Fibroblast of lung (primary cell): Measurements from ENCODE around the gene NYAP1. TPM values are rescaled to one million over a fixed set of nuclear protein-coding genes. Genes with fewer than 3 reads are reported as not detected.
A peak's percentile ranks its signal among the peaks of the same experiment; 100 is the strongest.
"Not testable (repeated sequence)": the region's sequence is repeated elsewhere in the genome, so short reads cannot be mapped to it uniquely, and the experiment has no call there.

Source experiments
- DNase-seq, 2 donors: peaks; one replicate each; pipeline versions ENCODE4 v3.0.0 to v3.0.0-alpha.2; 2010; ENCODE audit warnings: low read depth in 2 of 2
- H2AFZ ChIP-seq: 2 replicates; pipeline ENCODE4 v1.5.1; 2012; ENCODE audit warnings: low read length, control low read depth, inconsistent platforms
- H3K27ac ChIP-seq: 2 replicates; pipeline ENCODE4 v1.5.1; 2011; ENCODE audit warnings: low read length, control low read depth; ENCODE audit not compliant: insufficient read depth
- H3K27me3 ChIP-seq: 2 replicates; pipeline ENCODE4 v1.5.1; 2011; ENCODE audit warnings: mild to moderate bottlenecking, low read length; ENCODE audit not compliant: control insufficient read depth, insufficient read depth
- H3K36me3 ChIP-seq: 2 replicates; pipeline ENCODE4 v1.5.1; 2011; ENCODE audit warnings: low read length; ENCODE audit not compliant: control insufficient read depth, insufficient read depth
- H3K4me1 ChIP-seq: 2 replicates; pipeline ENCODE4 v1.5.1; 2011; ENCODE audit warnings: low read length; ENCODE audit not compliant: control insufficient read depth, insufficient read depth; ENCODE audit errors: extremely low read depth
- H3K4me2 ChIP-seq: 2 replicates; pipeline ENCODE4 v1.5.1; 2011; ENCODE audit warnings: low read length, control low read depth; ENCODE audit not compliant: insufficient read depth; ENCODE audit errors: extremely low read depth
- H3K4me3 ChIP-seq, 4 experiments: fragments of 200-600 bp in 1 of 4; sonication (generic) in 1 of 4; replicated peaks in 1 of 4; 2 replicates each; pipeline ENCODE4 v1.5.1; 2011 to 2016; ENCODE audit warnings: low read length in 4 of 4, low read depth in 3 of 4, mild to moderate bottlenecking in 3 of 4, control low read depth in 2 of 4, inconsistent platforms in 1 of 4, mixed read lengths in 1 of 4; ENCODE audit not compliant: insufficient read depth in 1 of 4; ENCODE audit errors: control extremely low read depth in 1 of 4
- H3K79me2 ChIP-seq: 2 replicates; pipeline ENCODE4 v1.5.1; 2012; ENCODE audit warnings: mild to moderate bottlenecking, low read length, inconsistent platforms; ENCODE audit not compliant: control insufficient read depth, insufficient read depth
- H3K9ac ChIP-seq: 2 replicates; pipeline ENCODE4 v1.5.1; 2011; ENCODE audit warnings: mild to moderate bottlenecking, low read length, control low read depth; ENCODE audit not compliant: insufficient read depth
- H3K9me3 ChIP-seq: 2 replicates; pipeline ENCODE4 v1.5.1; 2012; ENCODE audit warnings: low read depth, low read length; ENCODE audit not compliant: control insufficient read depth, insufficient read depth
- H4K20me1 ChIP-seq: 2 replicates; pipeline ENCODE4 v1.5.1; 2011; ENCODE audit warnings: low read length; ENCODE audit not compliant: control insufficient read depth, insufficient read depth; ENCODE audit errors: extremely low read depth
- CTCF ChIP-seq, 2 donors: IDR thresholded peaks in 1 of 2; conservative IDR thresholded peaks in 1 of 2; 1 replicate in 1 of 2; 2 replicates in 1 of 2; pipeline ENCODE4 v1.5.1; 2011 to 2012; ENCODE audit warnings: low read length in 2 of 2, control low read depth in 1 of 2, inconsistent platforms in 1 of 2, low read depth in 1 of 2, mild to moderate bottlenecking in 1 of 2
- EZH2 ChIP-seq: IDR thresholded peaks from 2 replicates; pipeline ENCODE4 v1.5.1; 2012; ENCODE audit warnings: low read length, control low read depth, mild to moderate bottlenecking; ENCODE audit errors: missing control alignments
- polyA plus RNA-seq, 2 donors: library from polyadenylated mRNA; depleted of rRNA in 1 of 2; stranded (reverse) in 1 of 2; unstranded in 1 of 2; fragments of >200 nt; gene quantifications; 2 replicates each; pipeline ENCODE4 v1.2.1, GENCODE V29; 2011 to 2012; ENCODE audit warnings: missing spikeins in 1 of 2
- total RNA-seq: library from RNA; depleted of rRNA; stranded (reverse); fragments of >200 nt; gene quantifications from 2 replicates; pipeline ENCODE4 v1.2.1, GENCODE V29; 2014

Gene NYAP1
- total and polyA plus RNA-seq, 2 donors (not counting 1 experiment from before 2014, with no cell fraction given), result 0.18 to 0.33 TPM

- Histone ChIP-seq H2AFZ (no peak overlapping the region), H3K27me3 (no peaks in the 10 kb centered on the region), H3K36me3 (no peaks in the 10 kb centered on the region), H3K79me2 (no peaks in the 10 kb centered on the region), H3K4me2 (peak overlapping the region; percentile 67), H3K9me3 (no peaks in the 10 kb centered on the region), H3K27ac (no peak overlapping the region), H3K9ac (no peak overlapping the region), H3K4me3 (peak overlapping the region; percentile 69 to 84 (median 73)), H4K20me1 (no peaks in the 10 kb centered on the region), H3K4me1 (peaks cover 7% of the 10 kb centered on the region)
- DNase-seq, result no peak
- TF ChIP-seq CTCF (conservative IDR thresholded peaks at IDR 0.05 in 1 of 2, IDR thresholded peaks at IDR 0.05 in 1 of 2; ENCODE audit: low read depth in 1 of 2, low read length in 2 of 2) (no peak), EZH2 (no peak)
These were observed 56.5 kb downstream of the NYAP1 start for GRCh38 chr7:100540073-100540723.

GRCh38 chr7:100541309-100541708, 57.6 kb downstream of the NYAP1 start:
- H3K9ac ChIP-seq, H3K27ac ChIP-seq, H3K4me2 ChIP-seq, H3K79me2 ChIP-seq, DNase-seq, H2AFZ ChIP-seq, H3K36me3 ChIP-seq, H3K9me3 ChIP-seq, H3K4me3 ChIP-seq, H3K27me3 ChIP-seq, H4K20me1 ChIP-seq: not testable (repeated sequence)
- H3K4me1 ChIP-seq, result peaks cover 17% of the 10 kb centered on the region

GRCh38 chr7:100543586-100543985, 59.9 kb downstream of the NYAP1 start:
- H3K79me2 ChIP-seq, result no peaks in the 10 kb centered on the region
- H3K36me3 ChIP-seq, result no peaks in the 10 kb centered on the region
- H3K27me3 ChIP-seq, result no peaks in the 10 kb centered on the region
- H2AFZ ChIP-seq, result no peak overlapping the region
- TF ChIP-seq EZH2 (no peak), CTCF (conservative IDR thresholded peaks at IDR 0.05 in 1 of 2, IDR thresholded peaks at IDR 0.05 in 1 of 2; ENCODE audit: low read depth in 1 of 2, low read length in 2 of 2) (no peak)
- no peak overlapping the region for H3K9ac ChIP-seq
- DNase-seq, result no peak
- H3K9me3 ChIP-seq, result no peaks in the 10 kb centered on the region
- no peak overlapping the region for H3K4me2 ChIP-seq
- H4K20me1 ChIP-seq, result no peaks in the 10 kb centered on the region
- no peak overlapping the region for H3K4me3 ChIP-seq
- no peak overlapping the region for H3K27ac ChIP-seq
- peaks cover 22% of the 10 kb centered on the region for H3K4me1 ChIP-seq
